CD14-positive monocyte (primary cell): ENCODE measurements around the gene HSDL1. TPM values are rescaled to one million over a fixed set of nuclear protein-coding genes. Genes with fewer than 3 reads are reported as not detected.
A peak's percentile ranks its signal among the peaks of the same experiment; 100 is the strongest.

ENCODE experiments used
- DNase-seq, 3 donors: peaks; one replicate each; pipeline ENCODE4 v3.0.0-alpha.2; 2011 to 2022
- H2AFZ ChIP-seq: 2 replicates; pipeline ENCODE4 v1.6.0; 2012; ENCODE audit warnings: mild to moderate bottlenecking, low read depth, low read length, inconsistent platforms; ENCODE audit not compliant: insufficient read depth, poor library complexity, severe bottlenecking
- H3K27ac ChIP-seq, 2 donors: 1 replicate in 1 of 2; 2 replicates in 1 of 2; pipeline ENCODE4 v1.5.1; 2012 to 2013; ENCODE audit warnings: low read length in 2 of 2, control low read depth in 1 of 2, inconsistent platforms in 1 of 2, low read depth in 1 of 2, mild to moderate bottlenecking in 1 of 2
- H3K27me3 ChIP-seq, 2 donors: one replicate each; pipeline versions ENCODE4 v1.6.0 to v1.6.1; 2011 to 2013; ENCODE audit warnings: low read length in 2 of 2; ENCODE audit not compliant: control insufficient read depth in 2 of 2, insufficient read depth in 2 of 2
- H3K36me3 ChIP-seq, 2 donors: replicated peaks in 1 of 2; 1 replicate in 1 of 2; 2 replicates in 1 of 2; pipeline versions ENCODE4 v1.5.1 to v1.6.1; 2012 to 2013; ENCODE audit warnings: low read length in 2 of 2, control low read depth in 1 of 2, inconsistent platforms in 1 of 2, mild to moderate bottlenecking in 1 of 2; ENCODE audit not compliant: insufficient read depth in 2 of 2, control insufficient read depth in 1 of 2
- H3K4me1 ChIP-seq, 2 donors: 1 replicate in 1 of 2; 2 replicates in 1 of 2; pipeline versions ENCODE4 v1.5.1 to v1.6.1; 2012 to 2013; ENCODE audit warnings: low read length in 2 of 2, control low read depth in 1 of 2, inconsistent platforms in 1 of 2, mild to moderate bottlenecking in 1 of 2, moderate library complexity in 1 of 2; ENCODE audit not compliant: insufficient read depth in 2 of 2, control insufficient read depth in 1 of 2
- H3K4me2 ChIP-seq: replicated peaks from 2 replicates; pipeline ENCODE3; 2012; ENCODE audit warnings: low read length, moderate library complexity, mild to moderate bottlenecking; ENCODE audit not compliant: poor library complexity, severe bottlenecking; ENCODE audit errors: extremely low read depth
- H3K4me3 ChIP-seq, 3 experiments: fragments of 200-600 bp in 1 of 3; sonication (generic) in 1 of 3; replicated peaks in 1 of 3; 1 replicate in 2 of 3; 2 replicates in 1 of 3; pipeline ENCODE4 v1.5.1; 2011 to 2013; ENCODE audit warnings: low read length in 3 of 3, mild to moderate bottlenecking in 3 of 3, control low read depth in 2 of 3, low read depth in 2 of 3, inconsistent platforms in 1 of 3, moderate library complexity in 1 of 3
- H3K79me2 ChIP-seq: 2 replicates; pipeline ENCODE4 v1.6.0; 2012; ENCODE audit warnings: mild to moderate bottlenecking, control low read depth, inconsistent platforms, low read length, moderate library complexity; ENCODE audit not compliant: insufficient read depth
- H3K9ac ChIP-seq: 2 replicates; pipeline ENCODE4 v1.6.0; 2017; ENCODE audit warnings: low read length, mild to moderate bottlenecking; ENCODE audit not compliant: insufficient read depth, poor library complexity, severe bottlenecking
- H3K9me3 ChIP-seq, 2 donors: replicated peaks in 1 of 2; 1 replicate in 1 of 2; 2 replicates in 1 of 2; pipeline versions ENCODE4 v1.5.1 to v1.6.1; 2012 to 2013; ENCODE audit warnings: low read length in 2 of 2, control low read depth in 1 of 2; ENCODE audit not compliant: control insufficient read depth in 1 of 2, insufficient read depth in 1 of 2
- H4K20me1 ChIP-seq: 2 replicates; pipeline ENCODE4 v1.6.0; 2012; ENCODE audit warnings: mild to moderate bottlenecking, low read length, control low read depth, moderate library complexity; ENCODE audit not compliant: insufficient read depth
- H3K27ac Mint-ChIP-seq, 7 donors: one replicate each; pipeline ENCODE4 v1.8.0; 2020; ENCODE audit warnings: mild to moderate bottlenecking in 7 of 7, mixed read lengths in 7 of 7, moderate library complexity in 6 of 7, inconsistent platforms in 2 of 7
- H3K27me3 Mint-ChIP-seq, 3 donors: one replicate each; pipeline ENCODE4 v1.8.0; 2021 to 2022; ENCODE audit warnings: low read depth in 3 of 3, mild to moderate bottlenecking in 3 of 3, mixed read lengths in 3 of 3, moderate library complexity in 3 of 3, inconsistent platforms in 1 of 3
- H3K36me3 Mint-ChIP-seq, 2 donors: one replicate each; pipeline ENCODE4 v1.8.0; 2020; ENCODE audit warnings: mixed read lengths in 2 of 2, inconsistent platforms in 1 of 2, mild to moderate bottlenecking in 1 of 2
- H3K4me1 Mint-ChIP-seq: one replicate; pipeline ENCODE4 v1.8.0; 2020; ENCODE audit warnings: mild to moderate bottlenecking, mixed read lengths
- H3K4me3 Mint-ChIP-seq, 2 donors: one replicate each; pipeline ENCODE4 v1.8.0; 2020; ENCODE audit warnings: mild to moderate bottlenecking in 2 of 2, mixed read lengths in 2 of 2, moderate library complexity in 1 of 2
- H3K9me3 Mint-ChIP-seq, 7 donors: one replicate each; pipeline ENCODE4 v1.8.0; 2020 to 2022; ENCODE audit warnings: mixed read lengths in 7 of 7, mild to moderate bottlenecking in 6 of 7, moderate library complexity in 6 of 7, inconsistent platforms in 2 of 7
- CTCF ChIP-seq: fragments of 200-600 bp; IDR thresholded peaks from one replicate; pipeline ENCODE4 v1.8.0; 2022; ENCODE audit warnings: antibody characterized with exemption, mild to moderate bottlenecking
- WGBS: methylation state at CpG from one replicate; pipeline ENCODE4 v1.1.5; 2013; ENCODE audit warnings: missing lambda C conversion rate; ENCODE audit not compliant: insufficient coverage; 5-methylcytosine and 5-hydroxymethylcytosine counted together
- intact Hi-C, 2 donors: fragments of 100-400 bp; cut with micrococcal nuclease; formaldehyde crosslinking; loops; one replicate each; pipeline versions ENCODE4 v1.15.0 to v1.15.1; 2023
- polyA plus RNA-seq, 3 donors: library from polyadenylated mRNA; depleted of rRNA in 1 of 3; unstranded in 2 of 3; stranded (reverse) in 1 of 3; fragments of 300-500 nt in 2 of 3; fragments of >200 nt in 1 of 3; fragmentation: Illumina TruSeq in 2 of 3; gene quantifications; 1 replicate in 2 of 3; 2 replicates in 1 of 3; pipeline ENCODE4 v1.2.3, GENCODE V29; 2012 to 2021

HSDL1 gene
- polyA plus RNA-seq, 3 donors = 7.3 to 13.3 (median 8.0) TPM

DNA sequence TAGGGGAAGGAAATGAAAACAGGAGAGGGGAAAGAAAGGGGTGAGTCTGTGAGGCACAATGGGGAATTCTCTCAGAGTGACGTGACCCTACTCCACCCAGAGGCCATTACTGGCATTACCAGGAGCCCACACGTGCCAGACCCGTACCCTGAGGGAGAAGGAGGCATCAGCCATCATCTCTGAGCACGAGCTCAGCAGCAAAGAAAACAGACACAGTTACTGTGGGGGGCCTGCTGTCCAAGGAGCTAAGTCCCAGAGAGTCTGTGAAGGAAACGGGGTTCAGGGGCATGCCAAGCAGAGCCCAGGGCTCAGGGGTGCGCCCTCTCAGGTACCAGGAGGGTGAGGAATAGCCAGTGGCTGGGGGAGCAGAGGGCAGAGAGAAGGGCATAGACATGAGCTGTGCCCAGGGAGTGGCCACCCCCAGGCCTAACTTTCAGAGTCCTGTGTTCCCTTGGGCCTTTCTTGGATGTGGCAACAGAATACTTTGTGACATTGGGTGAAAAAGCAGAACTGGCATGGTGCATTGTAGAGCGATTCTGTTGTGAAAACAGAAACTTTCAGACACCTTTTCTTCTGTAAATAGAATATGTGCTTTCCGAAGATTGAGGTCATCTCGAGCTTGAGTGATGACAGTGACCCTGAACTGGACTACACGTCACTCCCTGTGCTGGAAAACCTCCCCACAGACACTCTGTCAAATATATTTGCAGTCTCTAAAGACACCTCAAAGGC, 30.5 kb upstream of the HSDL1 start:
- H3K27me3 ChIP-seq = no peaks in the 10 kb centered on the region
- H3K79me2 ChIP-seq = no peaks in the 10 kb centered on the region
- Mint-ChIP-seq H3K36me3 (peaks cover 23 to 35% of the 10 kb centered on the region in 2 donors), H3K4me3 (peak overlapping the region; percentile 45 to 67), H3K4me1 (peaks cover 27% of the 10 kb centered on the region), H3K9me3 (peaks cover 0 to 3% (median 0%) of the 10 kb centered on the region in 7 donors), H3K27ac (peak overlapping the region; percentile 94 to 99 (median 96)), H3K27me3 (peaks cover 0 to 5% (median 2%) of the 10 kb centered on the region in 3 donors)
- H3K9ac ChIP-seq = peak overlapping the region; percentile 56
- H3K4me3 ChIP-seq = peak overlapping the region in 1 of 3 experiments; percentile 29
- H3K4me1 ChIP-seq = peaks cover 24 to 26% of the 10 kb centered on the region in 2 donors
- peak overlapping the region; percentile 93 to 94 for H3K27ac ChIP-seq
- peak; percentile 90 to 98 (median 91) for DNase-seq
- peak overlapping the region; percentile 36 for H2AFZ ChIP-seq
- peak overlapping the region; percentile 48 for H3K4me2 ChIP-seq
- H4K20me1 ChIP-seq = no peaks in the 10 kb centered on the region
- intact Hi-C loops = no loop called here
- H3K9me3 ChIP-seq = no peaks in the 10 kb centered on the region
- peak; percentile 73 for TF ChIP-seq CTCF
- peaks cover 30 to 31% of the 10 kb centered on the region in 2 donors for H3K36me3 ChIP-seq
- 32% methylated on average over 7 of the region's 10 CpGs for WGBS

GRCh38 chr16:84174396-84174795, 29.4 kb upstream of the HSDL1 start:
- Histone ChIP-seq H4K20me1 (no peaks in the 10 kb centered on the region), H3K4me2 (no peak overlapping the region), H3K4me3 (no peak overlapping the region), H3K36me3 (peaks cover 19 to 20% of the 10 kb centered on the region in 2 donors), H3K9ac (no peak overlapping the region), H2AFZ (no peak overlapping the region), H3K27me3 (no peaks in the 10 kb centered on the region), H3K9me3 (no peaks in the 10 kb centered on the region), H3K4me1 (peaks cover 24 to 26% of the 10 kb centered on the region in 2 donors), H3K27ac (no peak overlapping the region), H3K79me2 (no peaks in the 10 kb centered on the region)
- Mint-ChIP-seq H3K9me3 (peaks cover 0 to 3% (median 0%) of the 10 kb centered on the region in 7 donors), H3K4me3 (no peak overlapping the region), H3K27ac (peak overlapping the region in 3 of 7 donors; percentile 97 to 99 (median 97)), H3K36me3 (peaks cover 17 to 23% of the 10 kb centered on the region in 2 donors), H3K27me3 (peaks cover 0 to 10% (median 5%) of the 10 kb centered on the region in 3 donors), H3K4me1 (peaks cover 27% of the 10 kb centered on the region)
- no peak for TF ChIP-seq CTCF
- intact Hi-C loops = loop anchor here in 1 of 2 donors (5.0 kb wide), 1 partner anchor 42 kb away; no protein-coding TSS in a partner anchor
- DNase-seq = no peak
- WGBS = 90% methylated on average over 8 of the region's 11 CpGs
